ENCODE results near the gene DLX4. TPM values are rescaled to one million over a fixed set of nuclear protein-coding genes. Genes with fewer than 3 reads are reported as not detected.

DLX4 gene
- total and polyA plus RNA-seq, 9 donors = 0.10 TPM; not detected in 8

GRCh38 chr17:49924589-49924988 is 44.4 kb upstream of the DLX4 start:
- no peak for DNase-seq
- H3K36me3 ChIP-seq = no peaks in the 10 kb centered on the region
- 79 to 85% (median 82%) methylated on average over 7 of the region's 7 CpGs for WGBS, 3 donors
- H3K27ac ChIP-seq = no peak overlapping the region
- no peaks in the 10 kb centered on the region for H3K9me3 ChIP-seq
- peaks cover 2% of the 10 kb centered on the region for H3K4me1 ChIP-seq (ENCODE audit: insufficient read depth)
- TF ChIP-seq EP300 (IDR thresholded peaks at IDR 0.05) (no peak), CTCF (IDR thresholded peaks at IDR 0.05) (no peak), POLR2A (IDR thresholded peaks at IDR 0.05) (no peak)
- H3K27me3 ChIP-seq = no peaks in the 10 kb centered on the region
- intact Hi-C loops (cut with DNase I) = no loop called here
- no peak overlapping the region for H3K4me3 ChIP-seq

GRCh38 chr17:49925921-49926320 is 43.1 kb upstream of the DLX4 start:
- Histone ChIP-seq H3K27ac (no peak overlapping the region), H3K9me3 (no peaks in the 10 kb centered on the region), H3K36me3 (no peaks in the 10 kb centered on the region), H3K4me1 (ENCODE audit: insufficient read depth) (peaks cover 2% of the 10 kb centered on the region), H3K27me3 (no peaks in the 10 kb centered on the region), H3K4me3 (no peak overlapping the region)
- WGBS, 3 donors = 26 to 50% (median 30%) methylated on average over 9 of the region's 9 CpGs
- no peak for DNase-seq
- intact Hi-C loops (cut with DNase I) = no loop called here
- TF ChIP-seq EP300 (IDR thresholded peaks at IDR 0.05) = no peak
- TF ChIP-seq POLR2A (IDR thresholded peaks at IDR 0.05) = no peak
- TF ChIP-seq CTCF (IDR thresholded peaks at IDR 0.05) = no peak

GRCh38 chr17:49926886-49927285 is 42.1 kb upstream of the DLX4 start:
- TF ChIP-seq CTCF (IDR thresholded peaks at IDR 0.05) = no peak
- no peak for TF ChIP-seq POLR2A (IDR thresholded peaks at IDR 0.05)
- TF ChIP-seq EP300 (IDR thresholded peaks at IDR 0.05) = no peak
- Histone ChIP-seq H3K4me1 (ENCODE audit: insufficient read depth) (peaks cover 2% of the 10 kb centered on the region), H3K27me3 (no peaks in the 10 kb centered on the region), H3K27ac (no peak overlapping the region), H3K9me3 (no peaks in the 10 kb centered on the region), H3K36me3 (no peaks in the 10 kb centered on the region), H3K4me3 (no peak overlapping the region)
- WGBS, 3 donors = 62 to 73% (median 68%) methylated on average over 13 of the region's 13 CpGs
- peak in 2 of 5 donors; percentile 43 to 44 for DNase-seq
- intact Hi-C loops (cut with DNase I) = no loop called here

GRCh38 chr17:49928126-49928800 is 40.7 kb upstream of the DLX4 start:
- no peaks in the 10 kb centered on the region for H3K36me3 ChIP-seq
- no peak overlapping the region for H3K4me3 ChIP-seq
- WGBS, 3 donors = 38 to 48% (median 47%) methylated on average over 10 of the region's 10 CpGs
- no peak for DNase-seq
- no peaks in the 10 kb centered on the region for H3K27me3 ChIP-seq
- no peaks in the 10 kb centered on the region for H3K9me3 ChIP-seq
- peaks cover 2% of the 10 kb centered on the region for H3K4me1 ChIP-seq (ENCODE audit: insufficient read depth)
- intact Hi-C loops (cut with DNase I) = no loop called here
- no peak overlapping the region for H3K27ac ChIP-seq
- TF ChIP-seq POLR2A (IDR thresholded peaks at IDR 0.05) = no peak
- TF ChIP-seq CTCF (IDR thresholded peaks at IDR 0.05) = no peak
- no peak for TF ChIP-seq EP300 (IDR thresholded peaks at IDR 0.05)
